NOMO-1 (cell line): Measurements from ENCODE around the gene RPLP1.
A peak's percentile ranks its signal among the peaks of the same experiment; 100 is the strongest.

Experiments used
- DNase-seq, 2 experiments: peaks; one replicate each; lab custom pipeline; 2025; ENCODE audit not compliant: unreplicated experiment in 2 of 2; lab: John Stamatoyannopoulos, UW

The RPLP1 gene

GRCh38 chr15:69468241-69469121, 15.9 kb downstream of the RPLP1 start:
- DNase-seq = peak in 1 of 2 experiments; percentile 20

- DNase-seq = no peak
Observed at GRCh38 chr15:69469467-69470201, 17.0 kb downstream of the RPLP1 start.

GRCh38 chr15:69472046-69472445, 19.4 kb downstream of the RPLP1 start:
- no peak for DNase-seq

GRCh38 chr15:69472562-69472961, 19.9 kb downstream of the RPLP1 start:
- no peak for DNase-seq

- DNase-seq = no peak
Observed at GRCh38 chr15:69474291-69474690, 21.7 kb downstream of the RPLP1 start.

GRCh38 chr15:69474846-69475455, 22.3 kb downstream of the RPLP1 start:
- DNase-seq = no peak

DNA sequence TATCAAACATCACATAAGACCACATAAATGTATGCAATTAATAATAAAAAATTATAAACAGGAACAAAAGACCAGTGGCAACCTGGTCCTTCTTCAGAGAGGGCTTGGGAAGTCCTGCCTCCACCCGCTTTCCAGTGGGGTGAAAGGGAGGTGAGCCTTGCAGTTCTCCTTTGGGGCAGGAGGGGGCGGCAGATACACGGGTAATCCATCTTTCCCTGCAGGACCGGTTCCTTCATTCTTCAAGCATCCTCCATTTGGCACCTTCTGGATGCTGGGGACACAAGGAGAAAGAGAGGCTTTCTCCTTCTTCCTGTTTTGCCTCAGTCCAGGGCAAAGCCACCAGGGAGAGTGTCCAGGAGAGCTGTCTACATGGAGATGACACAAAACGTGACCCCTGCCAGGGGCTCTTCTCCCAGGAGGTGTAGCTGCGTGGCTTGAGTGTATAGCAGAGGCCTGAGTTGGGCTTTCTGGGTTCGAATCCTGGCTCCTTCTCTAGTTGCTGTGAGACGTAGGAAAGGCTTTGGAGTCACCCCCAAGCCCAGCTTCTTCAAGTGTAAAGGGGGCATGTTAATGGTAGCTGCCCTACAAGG, 23.2 kb downstream of the RPLP1 start:
- peak; percentile 30 to 33 for DNase-seq

DNA sequence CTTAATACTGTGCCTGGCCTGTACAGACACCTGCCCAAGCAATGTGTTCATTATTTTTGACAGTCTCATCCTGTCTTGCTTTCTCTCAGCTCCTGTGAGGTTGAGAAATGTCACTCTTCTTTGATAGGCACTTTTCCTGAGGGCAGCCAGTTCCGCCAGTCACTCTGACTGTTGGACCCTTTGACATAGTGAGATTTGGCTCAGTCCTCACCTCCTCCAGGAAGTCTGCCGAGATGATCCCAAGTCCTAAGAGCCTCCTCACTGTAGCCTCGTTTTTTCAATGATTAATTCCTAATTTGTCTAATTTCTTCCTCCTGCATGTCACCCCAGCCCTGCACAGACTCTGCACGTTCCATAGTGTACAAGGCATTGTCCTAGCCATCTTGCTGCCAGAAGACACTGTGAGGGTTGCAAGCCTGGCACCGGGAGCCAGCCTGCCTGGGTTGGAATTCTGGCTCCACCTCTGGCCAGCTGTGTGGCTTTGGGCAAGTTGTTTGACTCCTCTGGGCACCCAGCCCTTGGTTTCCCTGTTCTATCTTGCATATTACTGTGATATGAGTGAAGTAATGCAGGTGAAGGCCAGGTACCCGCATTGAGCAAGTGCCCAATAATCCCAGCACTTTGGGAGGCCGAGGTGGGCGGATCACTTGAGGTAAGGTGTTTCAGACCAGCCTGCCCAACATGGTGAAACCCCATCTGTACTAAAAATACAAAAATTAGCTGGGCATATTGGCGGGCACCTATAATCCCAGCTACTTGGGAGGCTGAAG, 24.3 kb downstream of the RPLP1 start:
- no peak for DNase-seq

- DNase-seq = peak; percentile 39 to 41
Observed at GRCh38 chr15:69478259-69478781, 25.7 kb downstream of the RPLP1 start.

GRCh38 chr15:69479081-69479480, 26.5 kb downstream of the RPLP1 start:
- DNase-seq = no peak

- no peak for DNase-seq
Observed at GRCh38 chr15:69479971-69480370, 27.4 kb downstream of the RPLP1 start.

DNA sequence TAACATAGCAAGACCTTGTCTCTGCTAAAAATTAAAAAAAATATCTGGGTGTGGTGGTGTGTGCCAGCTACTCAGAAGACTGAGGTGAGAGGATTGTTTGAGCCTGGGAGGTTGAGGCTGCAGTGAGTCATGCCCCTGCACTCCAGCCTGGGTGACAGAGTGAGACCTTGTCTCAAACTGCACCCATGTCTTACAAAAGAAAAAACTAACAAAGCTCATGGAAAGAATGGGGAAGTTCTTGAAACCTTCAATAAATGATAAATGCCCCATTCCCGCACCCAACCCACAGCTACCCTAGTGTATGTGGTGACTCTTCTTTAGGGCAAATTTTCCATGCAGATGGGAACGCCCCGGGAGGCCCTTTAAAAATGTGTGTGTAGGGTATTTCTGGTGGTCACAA, 28.3 kb downstream of the RPLP1 start:
- DNase-seq = no peak

DNA sequence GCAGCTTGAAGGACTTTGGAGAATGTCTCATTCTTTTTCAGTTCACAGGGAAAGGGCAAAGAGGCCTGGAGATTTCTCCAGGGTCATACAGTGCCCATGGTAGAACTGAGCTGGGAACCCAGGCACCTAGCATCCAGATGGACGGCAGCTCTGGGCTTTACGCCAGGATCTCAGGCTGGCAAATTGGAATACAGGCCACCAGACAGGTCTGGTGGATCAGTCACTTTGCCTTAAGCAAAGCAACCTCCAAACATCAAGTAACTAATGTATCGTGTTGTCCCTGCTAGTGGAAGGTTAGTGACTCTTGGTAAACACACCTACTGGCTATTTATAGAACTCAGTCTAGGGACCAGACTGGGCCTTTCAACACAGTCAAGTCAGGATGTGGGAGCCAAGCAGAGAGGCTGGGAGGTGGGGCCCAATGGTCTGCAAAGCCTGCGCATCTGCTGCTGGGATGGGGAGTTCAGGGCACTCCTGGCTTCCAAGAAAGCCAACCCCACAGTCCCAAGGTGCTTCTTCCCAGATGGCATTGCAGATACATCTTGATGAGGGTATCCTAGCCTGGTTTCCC, 30.2 kb downstream of the RPLP1 start:
- no peak for DNase-seq

- no peak for DNase-seq
Observed at GRCh38 chr15:69484837-69485236, 32.2 kb downstream of the RPLP1 start.

- no peak for DNase-seq
Observed at GRCh38 chr15:69486481-69487110, 34.0 kb downstream of the RPLP1 start.

DNA sequence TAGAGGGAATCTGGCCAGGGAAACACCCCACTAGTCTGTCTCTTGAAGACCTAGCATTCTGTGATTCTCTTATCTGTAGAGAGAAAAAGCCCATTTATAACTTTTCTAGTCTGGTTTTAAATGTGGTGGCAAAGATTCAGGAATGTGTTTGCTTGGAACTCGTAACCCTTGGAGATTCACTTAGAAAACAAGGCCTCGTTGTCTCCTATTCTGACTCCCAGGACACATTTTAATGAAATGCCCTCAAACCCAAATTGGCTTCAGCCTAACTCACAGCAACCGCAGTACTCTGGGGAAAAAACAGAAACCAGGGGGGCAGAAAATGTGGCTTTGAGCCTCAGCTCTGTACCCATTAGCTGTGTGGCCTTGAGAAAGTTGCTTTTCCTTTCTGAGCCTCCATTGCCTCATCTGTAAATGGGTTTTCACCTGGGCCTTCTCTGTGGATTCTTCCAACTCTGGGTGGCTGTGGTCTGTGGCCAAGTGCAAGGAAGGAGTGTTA, 36.5 kb downstream of the RPLP1 start:
- no peak for DNase-seq

- no peak for DNase-seq
Observed at GRCh38 chr15:69490356-69491037, 37.9 kb downstream of the RPLP1 start.

DNA sequence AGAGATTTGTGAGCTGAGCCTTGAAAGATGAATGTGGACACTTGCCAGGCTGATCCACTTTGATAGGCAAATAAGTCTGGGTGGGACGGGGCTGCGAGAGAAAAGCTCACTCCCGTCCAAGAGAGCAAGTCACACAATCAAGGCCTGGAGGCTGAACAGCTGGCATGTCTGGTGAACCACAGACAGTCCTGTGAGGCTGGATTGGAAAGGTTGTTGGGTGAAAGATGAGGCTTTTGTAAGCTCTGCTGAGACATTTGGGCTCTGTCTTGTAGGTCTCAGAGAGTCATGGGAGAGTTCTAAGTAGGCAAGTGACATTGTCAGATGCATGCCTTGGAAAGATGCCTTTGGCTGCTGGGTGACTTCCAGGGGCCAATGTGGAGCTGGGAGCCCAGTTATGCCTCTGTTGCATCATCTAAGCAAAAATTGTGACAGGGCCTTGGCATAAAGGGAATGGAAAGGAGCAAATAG, 38.5 kb downstream of the RPLP1 start:
- DNase-seq = no peak

- no peak for DNase-seq
Observed at GRCh38 chr15:69493406-69493805, 40.8 kb downstream of the RPLP1 start.
